SH-SY5Y (cell line): ENCODE data around the gene TNS1.

ENCODE experiments used
- GATA2 ChIP-seq: IDR thresholded peaks from 2 replicates; pipeline ENCODE4 v1.6.1; 2011; ENCODE audit warnings: mild to moderate bottlenecking, low read depth, low read length
- GATA3 ChIP-seq: IDR thresholded peaks from 2 replicates; pipeline ENCODE4 v1.6.1; 2011; ENCODE audit warnings: low read depth, mild to moderate bottlenecking, low read length, moderate library complexity

Gene TNS1

GRCh38 chr2:217756375-217757107 lies 246.3 kb downstream of the TNS1 start:
- TF ChIP-seq GATA2 (peak; percentile 12; the same call in 1 of the 2 replicates), GATA3 (no peak)

GRCh38 chr2:217755027-217755745 lies 247.6 kb downstream of the TNS1 start:
- TF ChIP-seq GATA2 (no peak), GATA3 (no peak)

GRCh38 chr2:217753460-217754200 lies 249.2 kb downstream of the TNS1 start:
- TF ChIP-seq GATA2 = no peak

- TF ChIP-seq GATA2 = no peak
- TF ChIP-seq GATA3 = no peak
Observed at GRCh38 chr2:217752714-217753459, 249.9 kb downstream of the TNS1 start.

- TF ChIP-seq GATA2 = no peak
- no peak for TF ChIP-seq GATA3
Observed at GRCh38 chr2:217751952-217752351, 250.8 kb downstream of the TNS1 start.

GRCh38 chr2:217751192-217751591 lies 251.6 kb downstream of the TNS1 start:
- no peak for TF ChIP-seq GATA2
- no peak for TF ChIP-seq GATA3
